ENCODE measurements around the gene BTNL9. TPM values are rescaled to one million over a fixed set of nuclear protein-coding genes. Genes with fewer than 3 reads are reported as not detected.
"Not testable (repeated sequence)": the region's sequence is repeated elsewhere in the genome, so short reads cannot be mapped to it uniquely, and the experiment has no call there.

Gene BTNL9
- total RNA-seq, 3 donors from 2014 or later: 1.2 to 12.7 (median 3.2) TPM

GRCh38 chr5:181100121-181100875 lies 60.2 kb downstream of the BTNL9 start:
- intact Hi-C loops (cut with DNase I, micrococcal nuclease): no loop called here
- no peak for DNase-seq
- peaks cover 3% of the 10 kb centered on the region for H3K4me1 ChIP-seq (ENCODE audit: low read depth)
- no peaks in the 10 kb centered on the region for H3K9me3 ChIP-seq
- no peak for ATAC-seq
- TF ChIP-seq CTCF (IDR thresholded peaks at IDR 0.05): no peak
- no peak overlapping the region for H3K4me3 ChIP-seq
- no peaks in the 10 kb centered on the region for H3K36me3 ChIP-seq (ENCODE audit: low read depth)

GRCh38 chr5:181101030-181101641 lies 61.1 kb downstream of the BTNL9 start:
- H3K9me3 ChIP-seq; H3K4me3 ChIP-seq; H3K4me1 ChIP-seq (ENCODE audit: low read depth); H3K36me3 ChIP-seq (ENCODE audit: low read depth); intact Hi-C loops (cut with DNase I, micrococcal nuclease); DNase-seq: not testable (repeated sequence)
- peak; percentile 18 for ATAC-seq

- H3K9me3 ChIP-seq; H3K4me1 ChIP-seq (ENCODE audit: low read depth); H3K4me3 ChIP-seq; H3K36me3 ChIP-seq (ENCODE audit: low read depth); DNase-seq; intact Hi-C loops (cut with DNase I, micrococcal nuclease); ATAC-seq: not testable (repeated sequence)
Observed at GRCh38 chr5:181101930-181102674, 62.0 kb downstream of the BTNL9 start.

DNA sequence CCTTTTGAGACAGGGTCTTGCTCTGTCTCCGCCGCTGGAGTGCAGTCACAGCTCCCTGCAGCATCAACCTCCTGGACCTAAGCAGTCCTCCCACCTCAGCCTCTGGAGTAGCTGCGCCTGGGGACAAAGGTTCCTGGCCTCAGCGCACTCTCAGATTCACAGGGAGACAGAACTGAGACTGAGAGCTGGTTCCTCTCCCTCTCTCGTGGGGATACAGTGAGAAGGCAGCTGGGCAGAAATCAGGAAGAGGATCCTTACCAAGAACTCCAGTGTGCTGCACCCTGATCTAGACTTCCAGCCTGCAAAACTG lies 64.1 kb downstream of the BTNL9 start:
- intact Hi-C loops (cut with DNase I, micrococcal nuclease); H3K36me3 ChIP-seq (ENCODE audit: low read depth); H3K9me3 ChIP-seq; DNase-seq; H3K4me1 ChIP-seq (ENCODE audit: low read depth); H3K4me3 ChIP-seq; ATAC-seq: not testable (repeated sequence)

- H3K4me3 ChIP-seq; intact Hi-C loops (cut with DNase I, micrococcal nuclease); ATAC-seq; H3K36me3 ChIP-seq (ENCODE audit: low read depth); H3K4me1 ChIP-seq (ENCODE audit: low read depth); DNase-seq; H3K9me3 ChIP-seq: not testable (repeated sequence)
Observed at GRCh38 chr5:181104606-181105390, 64.7 kb downstream of the BTNL9 start.

GRCh38 chr5:181105391-181106025 lies 65.4 kb downstream of the BTNL9 start:
- ATAC-seq: no peak
- no peak for DNase-seq
- H3K9me3 ChIP-seq: no peaks in the 10 kb centered on the region
- no peaks in the 10 kb centered on the region for H3K36me3 ChIP-seq (ENCODE audit: low read depth)
- H3K4me1 ChIP-seq (ENCODE audit: low read depth): peaks cover under 1% of the 10 kb centered on the region
- TF ChIP-seq CTCF (IDR thresholded peaks at IDR 0.05): no peak
- intact Hi-C loops (cut with DNase I, micrococcal nuclease): no loop called here
- H3K4me3 ChIP-seq: no peak overlapping the region

DNA sequence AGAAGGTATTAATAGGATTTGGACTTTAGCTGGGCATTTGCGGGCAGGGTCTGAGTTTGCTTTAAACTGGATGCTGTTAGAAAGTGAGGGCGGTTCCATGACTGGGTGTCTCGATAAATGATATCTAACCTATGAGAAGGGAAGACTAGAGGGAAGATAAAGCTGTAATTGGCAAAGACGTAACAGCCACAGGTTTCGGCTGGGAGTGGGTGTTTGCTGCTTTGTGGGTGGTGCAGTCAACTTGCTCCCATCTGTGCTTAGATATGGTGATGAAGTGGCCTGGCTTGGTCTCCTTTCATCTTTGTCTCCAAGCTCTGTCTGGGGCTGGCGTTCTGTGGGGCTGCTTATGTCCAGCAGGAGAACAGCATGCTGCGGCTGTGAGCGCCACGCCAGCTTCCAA lies 67.6 kb downstream of the BTNL9 start:
- DNase-seq: no peak
- no peaks in the 10 kb centered on the region for H3K36me3 ChIP-seq (ENCODE audit: low read depth)
- TF ChIP-seq CTCF (IDR thresholded peaks at IDR 0.05): no peak
- intact Hi-C loops (cut with DNase I, micrococcal nuclease): no loop called here
- H3K4me1 ChIP-seq (ENCODE audit: low read depth): no peaks in the 10 kb centered on the region
- no peak for ATAC-seq
- no peaks in the 10 kb centered on the region for H3K9me3 ChIP-seq
- H3K4me3 ChIP-seq: no peak overlapping the region

Data from mucosa of descending colon (tissue), 3 donors.